ENCODE results near the gene ALKBH2. TPM values are rescaled to one million over a fixed set of nuclear protein-coding genes. Genes with fewer than 3 reads are reported as not detected.
"Not testable (repeated sequence)": the region's sequence is repeated elsewhere in the genome, so short reads cannot be mapped to it uniquely, and the experiment has no call there.

ALKBH2 gene
- total and polyA plus RNA-seq, 2 experiments from 2014 or later: 14.8 to 20.4 TPM

DNA sequence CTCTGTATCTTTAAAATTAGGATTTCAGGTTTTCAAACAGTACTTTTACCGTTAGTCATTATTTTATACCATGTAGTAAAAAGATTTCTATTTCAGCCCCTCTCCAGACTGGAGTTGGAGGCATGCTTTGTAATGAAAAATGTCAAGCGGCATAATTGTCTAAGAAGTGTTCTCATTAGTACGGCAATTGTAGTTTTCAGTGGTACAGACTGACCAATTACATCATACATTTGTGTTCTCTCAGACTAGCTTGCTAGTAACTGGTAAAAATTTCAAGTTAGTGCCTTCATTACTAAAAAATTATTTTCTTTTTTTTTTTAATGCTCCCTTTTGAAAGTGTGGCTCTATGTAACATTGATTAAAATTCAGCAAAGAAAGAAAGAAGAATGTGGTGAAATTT is 36.4 kb downstream of the ALKBH2 start:
- Histone ChIP-seq H3K27me3 (replicated peaks; ENCODE audit: insufficient read depth) (no peaks in the 10 kb centered on the region), H3K9me3 (ENCODE audit: low read depth) (no peaks in the 10 kb centered on the region), H3F3A (ENCODE audit: insufficient read depth) (no peaks in the 10 kb centered on the region), H3K27ac (no peak overlapping the region), H3K9me2 (ENCODE audit: insufficient read depth) (no peaks in the 10 kb centered on the region), H3K4me2 (ENCODE audit: unreplicated experiment) (no peak overlapping the region), H4K20me1 (ENCODE audit: insufficient read depth) (no peaks in the 10 kb centered on the region), H3K4me3 (no peak overlapping the region), H3K9ac (no peak overlapping the region), H2AFZ (no peak overlapping the region), H3K79me2 (ENCODE audit: insufficient read depth) (peaks cover 22% of the 10 kb centered on the region), H3K36me3 (ENCODE audit: low read depth) (peaks cover 8% of the 10 kb centered on the region; the same call in 1 of the 2 replicates), H3K4me1 (ENCODE audit: insufficient read depth) (peaks cover 10% of the 10 kb centered on the region; the same call in 1 of the 2 replicates)
- DNase-seq: no peak
- WGBS, 2 experiments (ENCODE audit: low coverage in 1 of 2, low lambda C conversion rate in 2 of 2, missing lambda C conversion rate in 2 of 2): 80 to 88% methylated on average over 3 of the region's 3 CpGs
- TF ChIP-seq EZH2 (IDR thresholded peaks at IDR 0.05; ENCODE audit: insufficient read depth, poor library complexity, severe bottlenecking): no peak
- no peak for TF ChIP-seq EZH2phosphoT487 (IDR thresholded peaks at IDR 0.05; ENCODE audit: insufficient read depth, low read depth)
- in situ Hi-C loops (cut with MboI): no loop called here

DNA sequence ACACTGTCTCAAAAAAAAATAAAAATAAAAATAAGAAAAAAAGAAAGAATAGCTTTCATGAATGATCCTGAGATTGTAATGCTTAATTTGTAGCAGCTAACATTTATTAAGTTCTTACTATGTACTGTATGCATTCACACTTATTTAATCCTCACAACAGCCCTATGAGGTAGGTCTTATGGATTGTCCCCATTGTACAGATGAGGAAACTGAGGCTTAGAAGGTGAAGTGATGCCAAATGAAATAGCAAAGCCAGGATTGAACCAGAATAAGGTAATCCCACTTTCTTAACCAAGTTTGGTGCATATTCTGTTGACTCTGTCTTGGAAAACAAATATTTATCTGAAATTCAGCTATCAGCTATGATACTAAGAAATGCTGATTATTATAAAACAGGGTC is 38.8 kb downstream of the ALKBH2 start:
- no peak for DNase-seq
- in situ Hi-C loops (cut with MboI): no loop called here
- no peaks in the 10 kb centered on the region for H3K9me2 ChIP-seq (ENCODE audit: insufficient read depth)
- H3K4me2 ChIP-seq (ENCODE audit: unreplicated experiment): no peak overlapping the region
- H3K27ac ChIP-seq: no peak overlapping the region
- no peaks in the 10 kb centered on the region for H3F3A ChIP-seq (ENCODE audit: insufficient read depth)
- H2AFZ ChIP-seq: no peak overlapping the region
- H3K27me3 ChIP-seq (replicated peaks; ENCODE audit: insufficient read depth): no peaks in the 10 kb centered on the region
- H3K9me3 ChIP-seq (ENCODE audit: low read depth): no peaks in the 10 kb centered on the region
- H3K4me1 ChIP-seq (ENCODE audit: insufficient read depth): peaks cover 12% of the 10 kb centered on the region; the same call in 1 of the 2 replicates
- H3K36me3 ChIP-seq (ENCODE audit: low read depth): peaks cover 8% of the 10 kb centered on the region; the same call in 1 of the 2 replicates
- H3K79me2 ChIP-seq (ENCODE audit: insufficient read depth): peaks cover 22% of the 10 kb centered on the region
- H3K9ac ChIP-seq: no peak overlapping the region
- TF ChIP-seq EZH2 (IDR thresholded peaks at IDR 0.05; ENCODE audit: insufficient read depth, poor library complexity, severe bottlenecking): no peak
- no peak for TF ChIP-seq EZH2phosphoT487 (IDR thresholded peaks at IDR 0.05; ENCODE audit: insufficient read depth, low read depth)
- no peak overlapping the region for H3K4me3 ChIP-seq
- no peaks in the 10 kb centered on the region for H4K20me1 ChIP-seq (ENCODE audit: insufficient read depth)

GRCh38 chr12:109054124-109054513 is 39.2 kb downstream of the ALKBH2 start:
- H3K36me3 ChIP-seq (ENCODE audit: low read depth); H3K27me3 ChIP-seq (replicated peaks; ENCODE audit: insufficient read depth); H3K9me2 ChIP-seq (ENCODE audit: insufficient read depth); DNase-seq; H3K4me2 ChIP-seq (ENCODE audit: unreplicated experiment); H3F3A ChIP-seq (ENCODE audit: insufficient read depth); H3K27ac ChIP-seq; H3K9me3 ChIP-seq (ENCODE audit: low read depth); H4K20me1 ChIP-seq (ENCODE audit: insufficient read depth); H3K9ac ChIP-seq; in situ Hi-C loops (cut with MboI): not testable (repeated sequence)
- Histone ChIP-seq H2AFZ (peak overlapping the region; percentile 100; the same call in 1 of the 2 replicates), H3K4me3 (peak overlapping the region; percentile 92), H3K79me2 (ENCODE audit: insufficient read depth) (peaks cover 22% of the 10 kb centered on the region), H3K4me1 (ENCODE audit: insufficient read depth) (peaks cover 12% of the 10 kb centered on the region; the same call in 1 of the 2 replicates)
- 94 to 96% methylated on average over 4 of the region's 4 CpGs for WGBS, 2 experiments (ENCODE audit: low coverage in 1 of 2, low lambda C conversion rate in 2 of 2, missing lambda C conversion rate in 2 of 2)

GRCh38 chr12:109053382-109054123 is 39.7 kb downstream of the ALKBH2 start:
- peaks cover 22% of the 10 kb centered on the region for H3K79me2 ChIP-seq (ENCODE audit: insufficient read depth)
- in situ Hi-C loops (cut with MboI): no loop called here
- no peaks in the 10 kb centered on the region for H3F3A ChIP-seq (ENCODE audit: insufficient read depth)
- TF ChIP-seq EZH2phosphoT487 (IDR thresholded peaks at IDR 0.05; ENCODE audit: insufficient read depth, low read depth) (no peak), EZH2 (IDR thresholded peaks at IDR 0.05; ENCODE audit: insufficient read depth, poor library complexity, severe bottlenecking) (no peak)
- no peaks in the 10 kb centered on the region for H3K27me3 ChIP-seq (replicated peaks; ENCODE audit: insufficient read depth)
- no peaks in the 10 kb centered on the region for H4K20me1 ChIP-seq (ENCODE audit: insufficient read depth)
- peak overlapping the region; percentile 88 for H3K9ac ChIP-seq
- H3K27ac ChIP-seq: no peak overlapping the region
- H3K4me2 ChIP-seq (ENCODE audit: unreplicated experiment): peak overlapping the region; percentile 92
- DNase-seq: peak; percentile 19
- H3K9me3 ChIP-seq (ENCODE audit: low read depth): no peaks in the 10 kb centered on the region
- peaks cover 12% of the 10 kb centered on the region; the same call in 1 of the 2 replicates for H3K4me1 ChIP-seq (ENCODE audit: insufficient read depth)
- peak overlapping the region; percentile 92 for H3K4me3 ChIP-seq
- no peaks in the 10 kb centered on the region for H3K9me2 ChIP-seq (ENCODE audit: insufficient read depth)
- peak overlapping the region; percentile 100 for H2AFZ ChIP-seq
- H3K36me3 ChIP-seq (ENCODE audit: low read depth): peaks cover 5% of the 10 kb centered on the region; the same call in 1 of the 2 replicates
- 20 to 21% methylated on average over 9 of the region's 9 CpGs for WGBS, 2 experiments (ENCODE audit: low coverage in 1 of 2, low lambda C conversion rate in 2 of 2, missing lambda C conversion rate in 2 of 2)
